SU-DHL-6 (cell line): ENCODE data around the gene PPP2R3B.

Source experiments
- H2AFZ ChIP-seq: fragments of 200-600 bp; sonication (generic); 2 replicates; pipeline ENCODE4 v1.6.1; 2014; ENCODE audit warnings: low read depth, mild to moderate bottlenecking, moderate library complexity, mixed read lengths, antibody characterized with exemption, low read length; ENCODE audit not compliant: severe bottlenecking
- H3F3A ChIP-seq: fragments of 200-600 bp; shearing (Covaris generic); 2 replicates; pipeline ENCODE4 v1.6.0; 2016; ENCODE audit warnings: antibody characterized with exemption, mild to moderate bottlenecking; ENCODE audit not compliant: insufficient read depth
- H3K27ac ChIP-seq: fragments of 200-600 bp; sonication (generic); 2 replicates; pipeline ENCODE4 v1.5.1; 2016; ENCODE audit warnings: low read depth, mild to moderate bottlenecking, low read length, moderate library complexity, mixed read lengths
- H3K27me3 ChIP-seq: fragments of 200-600 bp; sonication (generic), shearing (Covaris generic); 2 replicates; pipeline ENCODE4 v1.6.0; 2014; ENCODE audit warnings: mild to moderate bottlenecking, low read length
- H3K36me3 ChIP-seq: fragments of 200-600 bp; sonication (generic); 2 replicates; pipeline ENCODE4 v1.6.1; 2014; ENCODE audit warnings: mild to moderate bottlenecking, low read length, mixed read lengths
- H3K4me2 ChIP-seq: fragments of 300-600, 200-600 bp; shearing (Covaris generic), sonication (generic); 2 replicates; pipeline ENCODE4 v1.6.0; 2014; ENCODE audit warnings: low read length, low read depth, mild to moderate bottlenecking; ENCODE audit not compliant: poor library complexity, severe bottlenecking
- H3K4me3 ChIP-seq: fragments of 200-600 bp; sonication (generic); 2 replicates; pipeline ENCODE4 v1.5.1; 2014; ENCODE audit warnings: antibody characterized with exemption, low read length, mild to moderate bottlenecking, mixed read lengths; ENCODE audit not compliant: insufficient read depth, poor library complexity, severe bottlenecking
- H3K79me2 ChIP-seq: fragments of 200-600 bp; sonication (generic); 2 replicates; pipeline ENCODE4 v1.6.1; 2014; ENCODE audit warnings: mild to moderate bottlenecking, low read length, moderate library complexity; ENCODE audit not compliant: insufficient read depth
- H3K9ac ChIP-seq: fragments of 200-600 bp; sonication (generic); 2 replicates; pipeline ENCODE4 v1.7.0; 2014; ENCODE audit warnings: mild to moderate bottlenecking, low read length
- H3K9me2 ChIP-seq: fragments of 200-600 bp; sonication (generic); replicated peaks from 2 replicates; pipeline ENCODE4 v1.6.1; 2014; ENCODE audit warnings: low read length; ENCODE audit not compliant: insufficient read depth
- H3K9me3 ChIP-seq: fragments of 200-600 bp; sonication (generic); 2 replicates; pipeline ENCODE4 v1.6.1; 2014; ENCODE audit warnings: low read length, mixed read lengths; ENCODE audit not compliant: insufficient read depth
- H4K20me1 ChIP-seq: fragments of 200-600 bp; sonication (generic); 2 replicates; pipeline ENCODE4 v1.6.1; 2014; ENCODE audit warnings: low read depth, mild to moderate bottlenecking, antibody characterized with exemption, low read length, moderate library complexity, mixed read lengths
- EZH2phosphoT487 ChIP-seq: fragments of 200-600 bp; sonication (generic), shearing (Covaris generic); conservative IDR thresholded peaks from 2 replicates; pipeline ENCODE4 v1.6.1; 2018; ENCODE audit warnings: mild to moderate bottlenecking, antibody characterized with exemption, low read length, moderate library complexity, mixed read lengths
- TF ChIP-seq, protein P1 (sequence below): fragments of 200-600 bp; sonication (generic); IDR thresholded peaks from one replicate; pipeline ENCODE4 v1.5.1; 2017; ENCODE audit warnings: antibody characterized with exemption, mild to moderate bottlenecking, low read length, moderate library complexity; ENCODE audit not compliant: insufficient read depth, poor library complexity, severe bottlenecking

Gene PPP2R3B

GRCh38 chrX:362351-362750, 24.4 kb downstream of the PPP2R3B start:
- H3F3A ChIP-seq: no peaks in the 10 kb centered on the region
- H3K27me3 ChIP-seq: no peaks in the 10 kb centered on the region
- H3K4me2 ChIP-seq: no peak overlapping the region
- H3K9me3 ChIP-seq: no peaks in the 10 kb centered on the region
- H3K9me2 ChIP-seq: no peaks in the 10 kb centered on the region
- no peaks in the 10 kb centered on the region for H3K36me3 ChIP-seq
- no peak overlapping the region for H3K4me3 ChIP-seq
- no peak overlapping the region for H2AFZ ChIP-seq
- no peak overlapping the region for H3K9ac ChIP-seq
- no peak overlapping the region for H3K27ac ChIP-seq
- H3K79me2 ChIP-seq: no peaks in the 10 kb centered on the region
- no peaks in the 10 kb centered on the region for H4K20me1 ChIP-seq
- TF ChIP-seq, protein P1, sequence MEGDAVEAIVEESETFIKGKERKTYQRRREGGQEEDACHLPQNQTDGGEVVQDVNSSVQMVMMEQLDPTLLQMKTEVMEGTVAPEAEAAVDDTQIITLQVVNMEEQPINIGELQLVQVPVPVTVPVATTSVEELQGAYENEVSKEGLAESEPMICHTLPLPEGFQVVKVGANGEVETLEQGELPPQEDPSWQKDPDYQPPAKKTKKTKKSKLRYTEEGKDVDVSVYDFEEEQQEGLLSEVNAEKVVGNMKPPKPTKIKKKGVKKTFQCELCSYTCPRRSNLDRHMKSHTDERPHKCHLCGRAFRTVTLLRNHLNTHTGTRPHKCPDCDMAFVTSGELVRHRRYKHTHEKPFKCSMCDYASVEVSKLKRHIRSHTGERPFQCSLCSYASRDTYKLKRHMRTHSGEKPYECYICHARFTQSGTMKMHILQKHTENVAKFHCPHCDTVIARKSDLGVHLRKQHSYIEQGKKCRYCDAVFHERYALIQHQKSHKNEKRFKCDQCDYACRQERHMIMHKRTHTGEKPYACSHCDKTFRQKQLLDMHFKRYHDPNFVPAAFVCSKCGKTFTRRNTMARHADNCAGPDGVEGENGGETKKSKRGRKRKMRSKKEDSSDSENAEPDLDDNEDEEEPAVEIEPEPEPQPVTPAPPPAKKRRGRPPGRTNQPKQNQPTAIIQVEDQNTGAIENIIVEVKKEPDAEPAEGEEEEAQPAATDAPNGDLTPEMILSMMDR: no peak
- TF ChIP-seq EZH2phosphoT487: no peak

- Histone ChIP-seq H3K4me3 (no peak overlapping the region), H3K27me3 (no peaks in the 10 kb centered on the region), H3K9me3 (no peaks in the 10 kb centered on the region), H2AFZ (no peak overlapping the region), H3K9ac (no peak overlapping the region), H3K27ac (no peak overlapping the region), H3K36me3 (no peaks in the 10 kb centered on the region), H3K79me2 (no peaks in the 10 kb centered on the region), H3K9me2 (no peaks in the 10 kb centered on the region), H3K4me2 (no peak overlapping the region), H3F3A (no peaks in the 10 kb centered on the region), H4K20me1 (no peaks in the 10 kb centered on the region)
- TF ChIP-seq, protein P1: no peak
- TF ChIP-seq EZH2phosphoT487: no peak
Measured at GRCh38 chrX:361231-362145, 25.2 kb downstream of the PPP2R3B start.

DNA sequence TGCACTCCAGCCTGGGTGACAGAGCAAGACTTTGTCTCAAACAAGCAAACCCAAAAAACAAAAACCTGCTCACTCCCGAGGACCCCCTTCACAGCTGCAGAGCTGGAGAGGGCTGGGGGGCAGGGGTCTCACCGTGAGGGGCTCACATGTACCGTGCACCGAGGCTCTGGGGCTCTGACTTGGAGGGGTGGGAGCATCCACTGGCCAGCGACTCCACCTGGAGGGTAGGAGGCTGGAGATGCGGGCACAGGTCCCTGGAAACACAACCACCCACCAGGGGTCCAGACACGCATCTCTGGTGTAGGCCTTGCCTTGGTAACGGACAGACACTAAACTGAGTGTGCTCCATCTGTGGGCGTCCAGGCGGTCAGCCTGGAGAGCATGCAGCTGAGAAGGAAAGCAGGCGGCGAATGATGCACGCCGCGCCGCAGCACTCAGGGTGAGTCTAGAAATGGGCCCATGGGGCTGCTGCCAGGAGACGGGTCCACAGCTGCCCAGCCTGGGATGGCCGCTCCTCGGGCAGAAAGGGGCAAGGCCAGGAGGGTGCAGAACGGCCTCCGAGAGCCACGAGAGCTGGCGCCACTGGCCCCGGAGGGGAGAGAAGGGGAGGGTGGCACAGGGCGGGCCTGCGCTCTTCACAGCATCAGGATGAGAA, 26.1 kb downstream of the PPP2R3B start:
- Histone ChIP-seq H2AFZ (no peak overlapping the region), H3K4me2 (no peak overlapping the region), H3K9me2 (no peaks in the 10 kb centered on the region), H3K4me3 (no peak overlapping the region), H3K9ac (no peak overlapping the region), H3K36me3 (no peaks in the 10 kb centered on the region), H3K79me2 (no peaks in the 10 kb centered on the region), H3K27me3 (no peaks in the 10 kb centered on the region), H3K9me3 (no peaks in the 10 kb centered on the region), H3K27ac (no peak overlapping the region), H4K20me1 (no peaks in the 10 kb centered on the region), H3F3A (no peaks in the 10 kb centered on the region)
- no peak for TF ChIP-seq EZH2phosphoT487
- TF ChIP-seq, protein P1: no peak
